ENCODE measurements around the gene NRCAM. TPM values are rescaled to one million over a fixed set of nuclear protein-coding genes. Genes with fewer than 3 reads are reported as not detected.

NRCAM gene
- total and polyA plus RNA-seq, 2 of the 13 experiments (the other 11 are each of a cell fraction or from before 2014, with no cell fraction given) = 0.31 to 0.33 TPM

DNA sequence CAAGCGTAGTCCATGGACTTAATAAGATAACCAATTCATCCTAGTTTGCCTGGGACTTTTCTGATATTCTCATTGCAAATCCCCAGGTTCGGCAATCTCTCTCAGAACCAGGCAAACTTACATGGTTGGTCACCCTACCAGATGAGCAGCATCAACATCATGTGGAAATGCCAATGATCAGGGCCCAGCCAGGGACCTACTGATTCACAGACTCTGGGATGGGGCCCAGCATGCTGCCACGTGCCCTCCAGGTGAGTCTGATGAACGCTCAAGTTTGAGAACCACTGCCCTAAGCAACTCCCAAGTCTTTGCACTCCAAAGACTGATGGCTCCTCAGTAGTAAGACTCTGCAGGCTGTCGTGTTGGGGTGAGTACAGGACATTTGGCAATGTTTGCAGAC is 328.8 kb downstream of the NRCAM start:
- FAIRE-seq = no peak
- no peak overlapping the region for H2AFZ ChIP-seq (ENCODE audit: low read length)
- in situ Hi-C loops (cut with HindIII; ENCODE audit: extremely low pct_ligation_motif_present, low pct_unique_long_range_greater_than_20kb) = no loop called here

DNA sequence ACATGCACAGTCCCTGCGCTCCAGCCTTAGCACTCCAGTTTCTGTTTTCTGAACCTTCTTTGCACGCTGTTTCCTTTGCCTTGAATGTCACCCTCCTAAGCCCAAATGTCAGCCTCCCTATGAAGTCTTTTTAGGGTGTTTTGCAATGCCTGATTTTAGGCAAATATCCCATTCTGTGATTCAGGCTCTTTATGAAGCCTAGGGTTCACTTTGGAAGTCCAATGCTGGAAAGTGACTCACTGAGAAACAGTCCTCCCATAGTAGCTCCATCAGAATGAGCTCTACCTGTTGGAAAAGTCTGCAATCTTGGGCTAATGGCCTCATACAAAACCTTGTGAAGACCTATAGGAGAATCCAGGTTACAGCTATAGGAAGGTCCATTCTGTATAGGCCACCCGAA is 331.4 kb downstream of the NRCAM start:
- in situ Hi-C loops (cut with HindIII; ENCODE audit: extremely low pct_ligation_motif_present, low pct_unique_long_range_greater_than_20kb) (loop anchor here (25.0 kb wide), 1 partner anchor 388 kb away; the partner anchor contains the start of gene CBLL1), intact Hi-C loops (cut with micrococcal nuclease; ENCODE audit: unreplicated experiment) (no loop called here)
- Histone ChIP-seq H3K9me3 (ENCODE audit: low read length) (no peaks in the 10 kb centered on the region), H3K9ac (ENCODE audit: insufficient read depth, low read depth, low read length) (no peak overlapping the region), H4K20me1 (ENCODE audit: insufficient read depth, low read length) (no peaks in the 10 kb centered on the region), H3K4me3 (replicated peaks in 1 of 3; ENCODE audit: insufficient read depth in 1 of 3, low read depth in 2 of 3, low read length in 3 of 3) (no peak overlapping the region), H3K79me2 (ENCODE audit: insufficient read depth, low read length) (no peaks in the 10 kb centered on the region), H3K36me3 (replicated peaks in 1 of 2; ENCODE audit: control insufficient read depth in 1 of 2, insufficient read depth in 2 of 2, low read length in 2 of 2) (no peaks in the 10 kb centered on the region), H3K27ac (ENCODE audit: extremely low read length, insufficient read depth, low read length) (no peak overlapping the region), H3K27me3 (ENCODE audit: control insufficient read depth in 1 of 2, insufficient read depth in 2 of 2, low read length in 2 of 2) (no peaks in the 10 kb centered on the region; a peak in 1 of 5 replicates), H3K4me2 (ENCODE audit: low read depth, low read length) (no peak overlapping the region), H3K4me1 (ENCODE audit: insufficient read depth, low read length) (no peaks in the 10 kb centered on the region), H2AFZ (ENCODE audit: low read length) (no peak overlapping the region)
- ATAC-seq (no peak), DNase-seq (ENCODE audit: low spot score) (no peak), FAIRE-seq (no peak)
- no TSS peak for BruUV-seq (replicated peaks)
- ChIA-PET POLR2A (no interaction called here), CTCF (ENCODE audit: low intra/inter-chr PET ratio, low total read pairs) (no interaction called here)
- TF ChIP-seq EZH2 (conservative IDR thresholded peaks at IDR 0.05; ENCODE audit: low read depth, low read length) = no peak
- no peak for TF ChIP-seq HOXD1 (CRISPR knock-in tag; IDR thresholded peaks at IDR 0.05)
- TF ChIP-seq ZNF703 (CRISPR knock-in tag; IDR thresholded peaks at IDR 0.05; ENCODE audit: borderline replicate concordance) = no peak
- no peak for TF ChIP-seq KLF11 (CRISPR knock-in tag; IDR thresholded peaks at IDR 0.05)
- no peak for TF ChIP-seq GATAD2A (CRISPR knock-in tag; IDR thresholded peaks at IDR 0.05)
- TF ChIP-seq CHD2 (IDR thresholded peaks at IDR 0.05; ENCODE audit: low read depth, low read length) = no peak
- no peak for TF ChIP-seq ZNF329 (CRISPR knock-in tag; IDR thresholded peaks at IDR 0.05; ENCODE audit: low read depth)
- TF ChIP-seq GZF1 (CRISPR knock-in tag; IDR thresholded peaks at IDR 0.05) = no peak
- no peak for TF ChIP-seq ZSCAN20 (CRISPR knock-in tag; IDR thresholded peaks at IDR 0.05; ENCODE audit: borderline replicate concordance)
- no peak for TF ChIP-seq CHD4 (IDR thresholded peaks at IDR 0.05; ENCODE audit: borderline replicate concordance, low read length)
- WGBS (ENCODE audit: low lambda C conversion rate) = 61% methylated on average over 3 of the region's 3 CpGs

More for the DNA sequence above, 328.8 kb downstream of the NRCAM start:
- TF ChIP-seq KLF12 (CRISPR knock-in tag; IDR thresholded peaks at IDR 0.05; ENCODE audit: borderline replicate concordance) (no peak), FOSL2 (CRISPR knock-in tag; IDR thresholded peaks at IDR 0.05) (no peak)
- no peak overlapping the region for H3K27ac ChIP-seq (ENCODE audit: extremely low read length, insufficient read depth, low read length)
- no peaks in the 10 kb centered on the region for H3K4me1 ChIP-seq (ENCODE audit: insufficient read depth, low read length)
- BruUV-seq (replicated peaks) = no TSS peak
- H3K4me2 ChIP-seq (ENCODE audit: low read depth, low read length) = no peak overlapping the region
- H3K27me3 ChIP-seq (ENCODE audit: control insufficient read depth in 1 of 2, insufficient read depth in 2 of 2, low read length in 2 of 2) = peaks cover 0 to 2% of the 10 kb centered on the region in 2 experiments; a peak in 1 of 5 replicates
- no peak overlapping the region for H3K4me3 ChIP-seq (replicated peaks in 1 of 3; ENCODE audit: insufficient read depth in 1 of 3, low read depth in 2 of 3, low read length in 3 of 3)
- intact Hi-C loops (cut with micrococcal nuclease; ENCODE audit: unreplicated experiment) = no loop called here
- DNase-seq (ENCODE audit: low spot score) = no peak
- no peaks in the 10 kb centered on the region for H3K9me3 ChIP-seq (ENCODE audit: low read length)
- no peak overlapping the region for H3K9ac ChIP-seq (ENCODE audit: insufficient read depth, low read depth, low read length)
- 28% methylated on average over 4 of the region's 5 CpGs for WGBS (ENCODE audit: low lambda C conversion rate)
- POLR2A ChIA-PET = no interaction called here
- CTCF ChIA-PET (ENCODE audit: low intra/inter-chr PET ratio, low total read pairs) = no interaction called here
- ATAC-seq = no peak; the same call in 2 of the 3 replicates
- H4K20me1 ChIP-seq (ENCODE audit: insufficient read depth, low read length) = no peaks in the 10 kb centered on the region
- no peaks in the 10 kb centered on the region for H3K36me3 ChIP-seq (replicated peaks in 1 of 2; ENCODE audit: control insufficient read depth in 1 of 2, insufficient read depth in 2 of 2, low read length in 2 of 2)
- H3K79me2 ChIP-seq (ENCODE audit: insufficient read depth, low read length) = no peaks in the 10 kb centered on the region

Data from HepG2 (cell line).